ENCODE measurements around the gene UGT2B28.
"Not testable (repeated sequence)": the region's sequence is repeated elsewhere in the genome, so short reads cannot be mapped to it uniquely, and the experiment has no call there.

- TF ChIP-seq EZH2 (IDR thresholded peaks at IDR 0.05); POLR2AphosphoS5 (IDR thresholded peaks at IDR 0.05; ENCODE audit: borderline replicate concordance, low read depth, low read length): not testable (repeated sequence)
Measured at GRCh38 chr4:69343114-69343513, 62.8 kb downstream of the UGT2B28 start.

Data from SK-N-MC (cell line).